ENCODE data around the gene TYSND1.

- TF ChIP-seq USF2 (IDR thresholded peaks at IDR 0.05), result no peak
- TF ChIP-seq GATA3 (IDR thresholded peaks at IDR 0.05; ENCODE audit: borderline replicate concordance), result no peak
- TF ChIP-seq CTCF (IDR thresholded peaks at IDR 0.05), result no peak
- TF ChIP-seq POLR2A (IDR thresholded peaks at IDR 0.05; ENCODE audit: low read length), result no peak
- no peak for TF ChIP-seq JUN (IDR thresholded peaks at IDR 0.05)
These were observed 42.3 kb upstream of the TYSND1 start for GRCh38 chr10:70188768-70189167.

Measured in A549 (cell line).